ENCODE measurements around the gene HIVEP2. TPM values are rescaled to one million over a fixed set of nuclear protein-coding genes. Genes with fewer than 3 reads are reported as not detected.

The HIVEP2 gene
- total and polyA plus RNA-seq, 3 donors from 2014 or later, result 4.7 to 10.8 (median 10.7) TPM

DNA sequence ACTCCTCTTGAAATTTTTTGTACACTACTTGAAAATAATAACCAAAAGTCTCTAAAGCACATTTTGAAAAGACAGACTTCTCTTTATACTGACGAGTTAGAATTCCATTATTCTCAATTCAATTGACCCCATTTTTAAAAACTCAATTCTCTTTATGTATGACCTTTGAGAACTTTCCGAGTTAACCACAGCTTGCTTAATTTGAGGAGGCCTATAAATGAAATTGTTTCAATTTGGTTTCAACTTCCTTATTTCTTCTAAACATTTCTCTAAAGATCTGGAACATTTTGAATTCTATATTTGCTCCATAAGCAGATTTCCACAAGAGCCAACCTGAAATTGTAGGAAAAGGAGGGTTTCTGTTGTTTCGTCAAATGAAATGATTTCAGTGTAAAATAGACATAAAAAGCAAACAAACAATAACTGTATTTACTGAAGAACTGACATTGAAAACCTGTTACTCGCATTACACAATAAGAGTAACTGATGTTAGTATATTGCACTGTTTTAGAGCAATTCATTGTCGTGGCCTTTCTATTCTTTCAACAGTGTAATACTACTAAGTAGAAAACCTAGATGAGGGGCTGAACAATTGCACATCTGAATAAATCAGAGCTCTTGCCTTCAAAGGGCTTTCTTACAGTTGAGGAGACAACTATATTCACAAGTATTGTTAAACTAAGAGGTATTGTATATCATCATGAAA is 223.6 kb downstream of the HIVEP2 start:
- H3K9me3 ChIP-seq, result peaks cover 5% of the 10 kb centered on the region
- intact Hi-C loops (cut with DNase I; ENCODE audit: low total_unique reads), result no loop called here
- WGBS, 2 donors, result 81 to 89% methylated on average over 5 of the region's 5 CpGs
- TF ChIP-seq, protein P1, sequence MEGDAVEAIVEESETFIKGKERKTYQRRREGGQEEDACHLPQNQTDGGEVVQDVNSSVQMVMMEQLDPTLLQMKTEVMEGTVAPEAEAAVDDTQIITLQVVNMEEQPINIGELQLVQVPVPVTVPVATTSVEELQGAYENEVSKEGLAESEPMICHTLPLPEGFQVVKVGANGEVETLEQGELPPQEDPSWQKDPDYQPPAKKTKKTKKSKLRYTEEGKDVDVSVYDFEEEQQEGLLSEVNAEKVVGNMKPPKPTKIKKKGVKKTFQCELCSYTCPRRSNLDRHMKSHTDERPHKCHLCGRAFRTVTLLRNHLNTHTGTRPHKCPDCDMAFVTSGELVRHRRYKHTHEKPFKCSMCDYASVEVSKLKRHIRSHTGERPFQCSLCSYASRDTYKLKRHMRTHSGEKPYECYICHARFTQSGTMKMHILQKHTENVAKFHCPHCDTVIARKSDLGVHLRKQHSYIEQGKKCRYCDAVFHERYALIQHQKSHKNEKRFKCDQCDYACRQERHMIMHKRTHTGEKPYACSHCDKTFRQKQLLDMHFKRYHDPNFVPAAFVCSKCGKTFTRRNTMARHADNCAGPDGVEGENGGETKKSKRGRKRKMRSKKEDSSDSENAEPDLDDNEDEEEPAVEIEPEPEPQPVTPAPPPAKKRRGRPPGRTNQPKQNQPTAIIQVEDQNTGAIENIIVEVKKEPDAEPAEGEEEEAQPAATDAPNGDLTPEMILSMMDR (IDR thresholded peaks at IDR 0.05), result no peak
- no peak for TF ChIP-seq POLR2A (IDR thresholded peaks at IDR 0.05)
- H3K4me1 ChIP-seq, result no peaks in the 10 kb centered on the region
- no peaks in the 10 kb centered on the region for H3K27me3 ChIP-seq
- no peak overlapping the region for H3K4me3 ChIP-seq
- no peak overlapping the region for H3K27ac ChIP-seq
- no peak for DNase-seq
- no peaks in the 10 kb centered on the region for H3K36me3 ChIP-seq (ENCODE audit: low read depth, missing control alignments)

DNA sequence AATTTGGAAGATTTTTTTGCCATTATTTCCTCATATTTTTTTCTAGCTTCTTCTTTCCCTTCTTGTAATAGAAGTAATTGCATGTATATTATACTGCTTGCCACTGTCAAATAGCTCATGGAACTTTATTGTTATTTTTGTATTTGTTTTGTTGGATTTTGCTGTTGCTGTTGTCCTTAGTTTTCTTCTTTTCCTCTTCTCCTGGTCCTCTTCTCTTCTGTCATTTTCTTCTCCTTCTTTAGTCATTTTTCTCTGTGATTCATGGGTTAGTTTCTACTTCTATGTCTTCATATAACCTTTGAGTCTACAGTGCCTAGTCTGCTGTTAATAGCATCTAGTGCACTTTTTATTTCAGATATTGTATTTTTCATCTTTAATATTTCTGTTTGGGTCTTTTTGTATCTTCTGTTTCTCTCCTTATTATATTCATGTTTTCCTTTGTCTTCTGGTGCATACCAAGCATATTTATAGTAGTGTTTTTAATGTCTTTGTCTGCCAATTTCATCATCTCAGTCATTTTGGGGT is 226.2 kb downstream of the HIVEP2 start:
- Histone ChIP-seq H3K4me1 (no peaks in the 10 kb centered on the region), H3K36me3 (ENCODE audit: low read depth, missing control alignments) (no peaks in the 10 kb centered on the region), H3K4me3 (no peak overlapping the region), H3K9me3 (peaks cover 5% of the 10 kb centered on the region), H3K27me3 (no peaks in the 10 kb centered on the region), H3K27ac (no peak overlapping the region)
- DNase-seq, result no peak
- TF ChIP-seq POLR2A (IDR thresholded peaks at IDR 0.05), result no peak
- TF ChIP-seq, protein P1 (IDR thresholded peaks at IDR 0.05), result no peak
- intact Hi-C loops (cut with DNase I; ENCODE audit: low total_unique reads), result no loop called here

DNA sequence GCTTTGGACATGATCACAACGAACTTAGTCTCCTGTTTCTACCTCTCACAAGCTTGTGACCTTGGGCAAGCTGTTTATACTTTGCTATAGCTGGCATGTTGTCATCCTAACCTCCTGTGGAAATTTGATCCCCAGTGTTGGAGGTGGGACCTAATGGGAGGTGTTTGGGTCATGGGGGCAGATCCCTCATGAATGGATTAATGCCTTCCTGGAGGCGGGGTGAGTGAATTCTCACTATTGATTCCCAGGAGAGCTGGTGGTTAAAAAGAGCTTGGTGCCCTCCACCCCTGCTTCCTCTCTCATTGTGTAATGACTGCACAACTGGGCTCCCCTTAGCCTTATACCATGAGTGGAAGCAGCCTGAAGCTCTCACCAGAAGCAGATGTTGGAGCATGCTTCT is 228.9 kb downstream of the HIVEP2 start:
- Histone ChIP-seq H3K4me3 (no peak overlapping the region), H3K36me3 (ENCODE audit: low read depth, missing control alignments) (no peaks in the 10 kb centered on the region), H3K4me1 (no peaks in the 10 kb centered on the region), H3K27ac (no peak overlapping the region), H3K27me3 (no peaks in the 10 kb centered on the region), H3K9me3 (peaks cover 5% of the 10 kb centered on the region)
- WGBS, 2 donors, result 63 to 64% methylated on average over 2 of the region's 2 CpGs
- TF ChIP-seq, protein P1 (IDR thresholded peaks at IDR 0.05), result no peak
- no peak for TF ChIP-seq POLR2A (IDR thresholded peaks at IDR 0.05)
- DNase-seq, result no peak
- intact Hi-C loops (cut with DNase I; ENCODE audit: low total_unique reads), result no loop called here

DNA sequence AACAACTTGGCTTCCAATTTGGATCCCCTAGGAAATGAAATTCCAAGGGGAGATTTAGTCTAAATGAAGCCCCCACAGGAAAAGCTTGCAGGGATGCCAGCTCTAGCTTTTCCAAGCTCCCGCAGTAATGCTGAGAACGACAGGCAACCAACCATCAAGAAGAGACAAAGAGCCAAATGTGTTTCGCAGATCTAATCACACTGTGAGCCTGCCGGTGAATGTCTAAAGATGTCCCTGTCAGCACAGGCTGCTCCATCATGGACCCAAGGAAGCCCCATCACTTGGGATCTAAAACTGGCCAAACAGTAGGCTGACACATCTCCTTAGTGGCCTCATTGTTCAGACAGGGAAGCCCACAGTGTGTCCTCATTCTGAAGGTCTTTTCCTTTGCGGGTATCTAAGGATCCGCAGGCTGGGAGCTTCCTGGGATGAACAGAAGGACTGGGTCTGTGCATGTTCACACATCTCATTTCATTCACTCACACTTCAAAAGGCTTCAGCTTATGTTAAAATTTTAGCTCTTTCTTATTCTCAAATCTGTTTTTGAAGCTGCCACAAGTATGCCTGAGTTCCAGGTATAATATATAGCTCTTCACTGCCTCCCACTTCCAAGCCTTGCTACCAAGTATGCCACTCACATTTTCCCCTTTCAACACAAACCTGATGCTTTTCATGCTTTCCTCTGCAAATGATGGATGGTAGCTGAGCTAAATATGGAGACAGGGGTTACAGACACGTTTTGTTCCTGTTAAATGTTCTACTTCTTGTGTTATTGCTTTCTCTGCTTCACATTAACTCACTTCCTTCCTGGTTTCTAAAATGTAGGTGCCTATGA is 229.8 kb downstream of the HIVEP2 start:
- H3K9me3 ChIP-seq, result peaks cover 5% of the 10 kb centered on the region
- no peaks in the 10 kb centered on the region for H3K36me3 ChIP-seq (ENCODE audit: low read depth, missing control alignments)
- H3K4me3 ChIP-seq, result no peak overlapping the region
- DNase-seq, result no peak
- H3K4me1 ChIP-seq, result no peaks in the 10 kb centered on the region
- WGBS, 2 donors, result 49 to 62% methylated on average over 7 of the region's 7 CpGs
- TF ChIP-seq POLR2A (IDR thresholded peaks at IDR 0.05), result no peak
- TF ChIP-seq, protein P1 (IDR thresholded peaks at IDR 0.05), result no peak
- H3K27me3 ChIP-seq, result no peaks in the 10 kb centered on the region
- no peak overlapping the region for H3K27ac ChIP-seq
- intact Hi-C loops (cut with DNase I; ENCODE audit: low total_unique reads), result no loop called here
